Activated naive CD4-positive, alpha-beta T cell treated with anti-CD3 and anti-CD28 coated beads, Interleukin-2, amount 10 ng/mL, durations not matched to agents 7 days and 5 days (primary cell): ENCODE data around the gene SLC19A1.
A peak's percentile ranks its signal among the peaks of the same experiment; 100 is the strongest.

Experiments
- CTCF ChIA-PET: fragments of 350-600 bp; sonication (Branson Sonifier 250); formaldehyde crosslinking; loops from one replicate; lab custom pipeline; 2021; ENCODE audit warnings: antibody characterized with exemption; lab: Charles Lee
- DNase-seq: peaks from one replicate; pipeline ENCODE4 v3.0.0-alpha.2; 2020
- H3K27ac Mint-ChIP-seq: one replicate; pipeline ENCODE4 v1.8.0; 2021; ENCODE audit warnings: mild to moderate bottlenecking, moderate library complexity, mixed read lengths
- H3K27me3 Mint-ChIP-seq: one replicate; pipeline ENCODE4 v1.8.0; 2021; ENCODE audit warnings: mild to moderate bottlenecking, mixed read lengths
- H3K36me3 Mint-ChIP-seq: one replicate; pipeline ENCODE4 v1.8.0; 2021; ENCODE audit warnings: mixed read lengths
- H3K4me1 Mint-ChIP-seq: one replicate; pipeline ENCODE4 v1.8.0; 2021; ENCODE audit warnings: mixed read lengths
- H3K4me3 Mint-ChIP-seq: one replicate; pipeline ENCODE4 v1.8.0; 2021; ENCODE audit warnings: mild to moderate bottlenecking, moderate library complexity, mixed read lengths
- H3K9me3 Mint-ChIP-seq: one replicate; pipeline ENCODE4 v1.8.0; 2021; ENCODE audit warnings: mixed read lengths

Gene SLC19A1

DNA sequence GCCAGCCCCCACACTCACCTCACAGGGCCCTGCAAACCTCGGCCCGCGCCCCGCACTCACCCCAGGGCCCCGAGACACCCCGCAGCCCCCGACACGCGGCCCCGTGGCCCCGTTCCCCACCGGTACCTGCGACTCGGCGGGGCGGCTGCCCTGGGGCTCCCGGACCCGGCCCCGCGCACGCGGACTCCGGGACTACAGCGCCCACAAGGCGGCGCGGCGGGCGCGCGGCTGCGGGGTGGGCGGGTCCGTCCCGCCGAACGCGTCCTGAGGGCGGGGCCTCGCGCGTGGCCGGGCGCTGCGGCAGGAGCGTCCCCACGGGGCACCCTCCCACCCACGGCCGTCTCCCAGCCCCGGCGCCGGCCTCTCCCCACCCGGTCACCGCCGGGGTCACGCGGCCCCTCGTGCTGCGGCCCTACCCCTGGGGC, at the start of gene SLC19A1:
Gene SLC19A1 (minus strand): TSS at position 199 of the 425 bp plus-strand sequence. CDS start 4,481 bp downstream, outside the sequence.
- peak; percentile 80 for DNase-seq
- CTCF ChIA-PET, result no interaction called here
- Mint-ChIP-seq H3K4me3 (peak within 1 kb of the TSS; percentile 71), H3K36me3 (peaks cover 2% of the 10 kb centered on the region), H3K9me3 (no peaks in the 10 kb centered on the region), H3K27me3 (peaks cover 4% of the 10 kb centered on the region), H3K4me1 (peaks cover 22% of the 10 kb centered on the region), H3K27ac (peak within 1 kb of the TSS; percentile 77)

DNA sequence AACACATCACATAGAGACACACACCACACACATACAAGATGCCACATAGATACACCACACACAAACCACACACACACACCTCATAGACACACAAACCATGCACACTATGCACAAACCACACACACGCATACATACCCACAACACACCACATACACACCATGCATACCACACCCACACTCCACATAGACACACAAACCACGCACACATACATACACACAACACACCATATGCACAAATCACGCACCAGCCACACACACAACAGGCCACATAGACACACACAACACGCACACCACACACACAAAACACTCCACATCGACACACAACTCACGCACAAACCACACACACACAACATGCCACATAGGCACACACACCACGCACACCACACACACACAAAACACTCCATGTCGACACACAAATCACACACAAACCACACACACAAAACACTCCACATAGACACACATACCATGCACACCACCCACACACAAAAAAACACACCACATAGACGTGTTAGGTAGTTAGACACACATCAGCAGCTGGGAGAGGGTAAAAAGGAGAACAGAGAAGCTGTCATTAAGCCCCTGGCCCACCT, 49.5 kb upstream of the SLC19A1 start:
- H3K4me3 Mint-ChIP-seq, result no peak overlapping the region
- H3K9me3 Mint-ChIP-seq, result peaks cover 15% of the 10 kb centered on the region
- peaks cover 14% of the 10 kb centered on the region for H3K4me1 Mint-ChIP-seq
- H3K27me3 Mint-ChIP-seq, result peaks cover 19% of the 10 kb centered on the region
- DNase-seq, result no peak
- H3K36me3 Mint-ChIP-seq, result no peaks in the 10 kb centered on the region
- CTCF ChIA-PET, result interaction anchor here (0.8 to 1.2 kb wide), 3 partner anchors 37 to 113 kb away, joined by 3 to 4 read pairs (median 3); no protein-coding TSS in a partner anchor
- no peak overlapping the region for H3K27ac Mint-ChIP-seq

- DNase-seq, result peak; percentile 68
- CTCF ChIA-PET, result no interaction called here
- Mint-ChIP-seq H3K27me3 (peaks cover 19% of the 10 kb centered on the region), H3K4me1 (peaks cover 10% of the 10 kb centered on the region), H3K4me3 (peak overlapping the region; percentile 8), H3K9me3 (peaks cover 23% of the 10 kb centered on the region), H3K27ac (no peak overlapping the region), H3K36me3 (no peaks in the 10 kb centered on the region)
These were observed 48.7 kb upstream of the SLC19A1 start for GRCh38 chr21:45590726-45591618.

DNA sequence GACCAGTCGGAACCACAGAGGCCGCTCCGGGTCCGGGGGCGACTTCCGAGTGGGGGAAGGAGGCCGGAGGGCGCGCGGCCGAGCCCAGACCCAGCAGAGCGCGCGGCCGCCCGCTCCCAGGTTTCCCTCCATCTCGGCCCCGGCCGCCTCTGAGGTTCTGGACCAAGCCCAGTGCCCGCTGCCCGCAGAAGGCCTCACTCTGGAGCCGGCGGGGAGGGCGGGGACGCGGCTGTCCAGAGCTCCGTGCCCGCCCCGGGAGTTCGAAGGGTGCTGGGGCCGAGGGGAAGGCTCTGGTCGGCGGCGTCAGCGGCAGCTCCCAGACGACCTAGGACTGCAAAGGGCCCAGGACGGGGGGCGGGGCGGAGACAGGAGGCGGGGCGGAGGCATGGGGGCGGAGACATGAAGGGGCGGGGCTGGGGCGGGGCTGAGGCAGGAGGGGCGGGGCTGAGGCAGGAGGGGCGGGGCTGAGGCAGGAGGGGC, 48.0 kb upstream of the SLC19A1 start:
- CTCF ChIA-PET, result no interaction called here
- Mint-ChIP-seq H3K4me3 (peak overlapping the region; percentile 37), H3K27me3 (peaks cover 19% of the 10 kb centered on the region), H3K27ac (no peak overlapping the region), H3K36me3 (no peaks in the 10 kb centered on the region), H3K9me3 (peaks cover 26% of the 10 kb centered on the region), H3K4me1 (peaks cover 7% of the 10 kb centered on the region)
- DNase-seq, result peak; percentile 83

- Mint-ChIP-seq H3K4me1 (peaks cover 5% of the 10 kb centered on the region), H3K4me3 (no peak overlapping the region), H3K9me3 (peaks cover 26% of the 10 kb centered on the region), H3K27me3 (peaks cover 20% of the 10 kb centered on the region), H3K27ac (no peak overlapping the region), H3K36me3 (no peaks in the 10 kb centered on the region)
- CTCF ChIA-PET, result no interaction called here
- DNase-seq, result no peak
These were observed 47.5 kb upstream of the SLC19A1 start for GRCh38 chr21:45589686-45590245.

DNA sequence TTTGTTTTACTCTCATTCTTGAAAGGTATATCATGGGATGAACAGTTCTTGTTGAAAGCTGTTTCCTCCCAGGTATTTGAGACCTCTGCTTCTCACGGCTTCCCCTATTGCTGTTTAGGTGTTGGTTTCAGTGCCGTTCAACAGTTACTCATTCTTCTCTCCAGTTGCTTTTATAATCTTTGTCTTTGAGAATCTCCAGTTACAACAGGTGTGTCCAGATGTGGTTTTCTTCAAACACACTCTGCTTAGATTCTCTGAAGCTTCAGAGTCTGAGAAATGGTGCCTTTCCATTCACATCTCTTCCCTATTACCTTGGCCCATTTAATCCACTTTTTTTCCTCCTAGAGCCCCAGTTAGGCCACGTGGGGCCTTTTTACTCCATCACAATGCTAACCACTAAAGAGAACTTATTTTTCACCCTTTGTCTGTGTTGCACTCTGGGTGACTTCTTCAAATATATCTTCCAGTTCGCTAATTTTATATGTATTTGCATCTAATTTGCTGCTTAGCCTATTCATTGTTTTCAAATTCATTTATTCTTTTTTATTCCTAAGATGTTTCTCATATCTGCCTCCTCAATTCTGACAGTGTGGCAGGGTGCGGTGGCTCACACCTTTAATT, 46.7 kb upstream of the SLC19A1 start:
- Mint-ChIP-seq H3K27ac (no peak overlapping the region), H3K36me3 (no peaks in the 10 kb centered on the region), H3K9me3 (peaks cover 31% of the 10 kb centered on the region), H3K27me3 (peaks cover 22% of the 10 kb centered on the region), H3K4me1 (peaks cover 5% of the 10 kb centered on the region), H3K4me3 (no peak overlapping the region)
- CTCF ChIA-PET, result no interaction called here
- no peak for DNase-seq

- Mint-ChIP-seq H3K4me1 (peaks cover 5% of the 10 kb centered on the region), H3K27ac (no peak overlapping the region), H3K27me3 (peaks cover 22% of the 10 kb centered on the region), H3K9me3 (peaks cover 33% of the 10 kb centered on the region), H3K36me3 (no peaks in the 10 kb centered on the region), H3K4me3 (no peak overlapping the region)
- CTCF ChIA-PET, result no interaction called here
- no peak for DNase-seq
These were observed 46.0 kb upstream of the SLC19A1 start for GRCh38 chr21:45588086-45588825.

- DNase-seq, result no peak
- peaks cover 27% of the 10 kb centered on the region for H3K27me3 Mint-ChIP-seq
- peaks cover 39% of the 10 kb centered on the region for H3K9me3 Mint-ChIP-seq
- H3K4me1 Mint-ChIP-seq, result peaks cover 5% of the 10 kb centered on the region
- H3K36me3 Mint-ChIP-seq, result no peaks in the 10 kb centered on the region
- H3K27ac Mint-ChIP-seq, result no peak overlapping the region
- CTCF ChIA-PET, result no interaction called here
- H3K4me3 Mint-ChIP-seq, result no peak overlapping the region
These were observed 44.1 kb upstream of the SLC19A1 start for GRCh38 chr21:45586289-45586858.

- no peak for DNase-seq
- peaks cover 25% of the 10 kb centered on the region for H3K27me3 Mint-ChIP-seq
- H3K4me3 Mint-ChIP-seq, result no peak overlapping the region
- CTCF ChIA-PET, result interaction anchor here (0.9 kb wide), 1 partner anchor 11 kb away, joined by 3 read pairs; no protein-coding TSS in a partner anchor
- no peaks in the 10 kb centered on the region for H3K36me3 Mint-ChIP-seq
- no peak overlapping the region for H3K27ac Mint-ChIP-seq
- peaks cover 39% of the 10 kb centered on the region for H3K9me3 Mint-ChIP-seq
- peaks cover 5% of the 10 kb centered on the region for H3K4me1 Mint-ChIP-seq
These were observed 42.5 kb upstream of the SLC19A1 start for GRCh38 chr21:45584786-45585185.

DNA sequence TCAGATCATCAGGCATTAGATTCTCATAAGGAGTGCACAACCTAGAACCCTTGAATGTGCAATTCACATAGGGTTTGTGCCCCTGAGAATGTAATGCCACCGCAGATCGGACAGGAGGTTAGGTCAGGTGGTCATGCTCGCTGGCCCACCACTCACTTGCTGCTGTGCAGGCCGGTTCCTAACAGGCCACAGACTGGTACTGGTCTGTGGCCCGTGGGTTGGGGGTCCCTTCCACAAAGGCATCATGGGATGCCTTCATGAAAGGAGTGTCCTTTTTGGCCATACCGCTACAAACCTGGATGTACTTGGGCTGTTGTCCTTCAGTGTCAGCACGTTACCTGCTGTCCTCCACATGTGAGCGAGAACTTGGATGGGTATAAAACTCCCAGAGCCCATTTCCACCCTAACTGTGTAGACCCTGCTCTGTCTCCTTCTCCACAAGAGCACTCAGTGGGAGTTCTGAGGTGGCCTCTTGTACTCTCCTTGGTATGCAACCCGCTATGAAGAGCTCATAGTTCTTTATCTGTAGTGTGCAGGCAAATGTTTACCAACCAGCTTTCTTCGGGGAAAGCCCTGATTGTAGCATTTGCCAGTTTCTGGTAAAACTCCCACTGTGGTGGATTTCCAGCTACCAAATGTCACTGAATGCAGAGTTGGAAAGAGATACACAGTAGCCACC, 41.7 kb upstream of the SLC19A1 start:
- no peak overlapping the region for H3K4me3 Mint-ChIP-seq
- H3K27me3 Mint-ChIP-seq, result peaks cover 21% of the 10 kb centered on the region
- H3K27ac Mint-ChIP-seq, result no peak overlapping the region
- CTCF ChIA-PET, result interaction anchor here (0.9 kb wide), 1 partner anchor 12 kb away, joined by 3 read pairs; no protein-coding TSS in a partner anchor
- no peak for DNase-seq
- H3K36me3 Mint-ChIP-seq, result no peaks in the 10 kb centered on the region
- peaks cover 3% of the 10 kb centered on the region for H3K4me1 Mint-ChIP-seq
- peaks cover 39% of the 10 kb centered on the region for H3K9me3 Mint-ChIP-seq

GRCh38 chr21:45582128-45582527, 39.9 kb upstream of the SLC19A1 start:
- Mint-ChIP-seq H3K9me3 (peaks cover 28% of the 10 kb centered on the region), H3K36me3 (no peaks in the 10 kb centered on the region), H3K27me3 (peaks cover 9% of the 10 kb centered on the region), H3K27ac (no peak overlapping the region), H3K4me1 (no peaks in the 10 kb centered on the region), H3K4me3 (no peak overlapping the region)
- CTCF ChIA-PET, result no interaction called here
- DNase-seq, result no peak

DNA sequence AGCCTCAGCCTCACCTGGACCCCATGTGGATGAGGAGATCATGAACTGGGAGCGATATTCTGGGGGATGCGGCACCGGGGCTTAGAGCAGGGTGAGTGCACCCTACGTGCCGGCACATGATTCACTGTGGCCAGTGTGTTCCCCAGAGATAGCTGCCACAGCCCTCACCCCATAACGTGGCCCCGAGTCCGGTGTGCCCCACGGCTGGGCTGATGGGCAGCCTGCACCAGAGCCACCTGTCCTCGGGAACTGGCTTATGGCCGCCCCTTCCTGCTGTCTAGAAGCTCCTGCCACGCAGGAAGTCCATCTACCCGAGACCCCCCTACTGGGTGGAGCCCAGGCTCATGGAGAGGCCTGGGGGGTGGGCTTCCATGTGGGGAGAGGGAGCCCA, 39.1 kb upstream of the SLC19A1 start:
- Mint-ChIP-seq H3K27me3 (peaks cover 8% of the 10 kb centered on the region), H3K36me3 (no peaks in the 10 kb centered on the region), H3K4me3 (no peak overlapping the region), H3K27ac (no peak overlapping the region), H3K9me3 (peaks cover 20% of the 10 kb centered on the region), H3K4me1 (no peaks in the 10 kb centered on the region)
- CTCF ChIA-PET, result no interaction called here
- no peak for DNase-seq
